Activated CD8-positive, alpha-beta T cell treated with anti-CD3 and anti-CD28 coated beads for 36 hours (primary cell): ENCODE measurements around the gene MYLK4. TPM values are rescaled to one million over a fixed set of nuclear protein-coding genes. Genes with fewer than 3 reads are reported as not detected.

ENCODE experiments used
- ATAC-seq: fragments of 200-7000 bp; cut with Tn5 transposase; one replicate; pipeline ENCODE4 v1.10.0; 2021; ENCODE audit warnings: mild to moderate bottlenecking, moderate library complexity
- CTCF ChIA-PET: fragments of 350-600 bp; sonication (Branson Sonifier 250); formaldehyde crosslinking; loops from one replicate; lab custom pipeline; 2021; ENCODE audit warnings: antibody characterized with exemption; lab: Charles Lee
- POLR2A ChIA-PET: fragments of 350-600 bp; sonication (Branson Sonifier 250); formaldehyde crosslinking; loops from one replicate; lab custom pipeline; 2021; ENCODE audit warnings: antibody characterized with exemption; lab: Charles Lee
- DNase-seq: peaks from one replicate; pipeline ENCODE4 v3.0.0-alpha.2; 2020
- H3K27ac Mint-ChIP-seq: one replicate; pipeline ENCODE4 v1.8.0; 2021; ENCODE audit warnings: mild to moderate bottlenecking, mixed read lengths
- H3K27me3 Mint-ChIP-seq: one replicate; pipeline ENCODE4 v1.8.0; 2021; ENCODE audit warnings: mixed read lengths
- H3K36me3 Mint-ChIP-seq: one replicate; pipeline ENCODE4 v1.8.0; 2021; ENCODE audit warnings: low read depth, mixed read lengths
- H3K4me1 Mint-ChIP-seq: one replicate; pipeline ENCODE4 v1.8.0; 2021; ENCODE audit warnings: low read depth, mixed read lengths
- H3K4me3 Mint-ChIP-seq: one replicate; pipeline ENCODE4 v1.8.0; 2021; ENCODE audit warnings: mild to moderate bottlenecking, moderate library complexity, mixed read lengths
- H3K9me3 Mint-ChIP-seq: one replicate; pipeline ENCODE4 v1.8.0; 2021; ENCODE audit warnings: mixed read lengths
- intact Hi-C: fragments of 100-400 bp; cut with micrococcal nuclease; formaldehyde crosslinking; loops from one replicate; pipeline ENCODE4 v1.10.0; 2022
- total RNA-seq, 2 experiments: library from RNA; stranded (reverse); gene quantifications; one replicate each; pipeline ENCODE4 v1.2.3, GENCODE V29; 2021
- TF ChIP-seq, protein P1 (sequence below): fragments of 200-600 bp; IDR thresholded peaks from one replicate; pipeline ENCODE4 v1.8.0; 2022; ENCODE audit warnings: antibody characterized with exemption, mild to moderate bottlenecking

MYLK4 gene
- total RNA-seq, 2 experiments from 2014 or later: 0.09 to 0.11 TPM

DNA sequence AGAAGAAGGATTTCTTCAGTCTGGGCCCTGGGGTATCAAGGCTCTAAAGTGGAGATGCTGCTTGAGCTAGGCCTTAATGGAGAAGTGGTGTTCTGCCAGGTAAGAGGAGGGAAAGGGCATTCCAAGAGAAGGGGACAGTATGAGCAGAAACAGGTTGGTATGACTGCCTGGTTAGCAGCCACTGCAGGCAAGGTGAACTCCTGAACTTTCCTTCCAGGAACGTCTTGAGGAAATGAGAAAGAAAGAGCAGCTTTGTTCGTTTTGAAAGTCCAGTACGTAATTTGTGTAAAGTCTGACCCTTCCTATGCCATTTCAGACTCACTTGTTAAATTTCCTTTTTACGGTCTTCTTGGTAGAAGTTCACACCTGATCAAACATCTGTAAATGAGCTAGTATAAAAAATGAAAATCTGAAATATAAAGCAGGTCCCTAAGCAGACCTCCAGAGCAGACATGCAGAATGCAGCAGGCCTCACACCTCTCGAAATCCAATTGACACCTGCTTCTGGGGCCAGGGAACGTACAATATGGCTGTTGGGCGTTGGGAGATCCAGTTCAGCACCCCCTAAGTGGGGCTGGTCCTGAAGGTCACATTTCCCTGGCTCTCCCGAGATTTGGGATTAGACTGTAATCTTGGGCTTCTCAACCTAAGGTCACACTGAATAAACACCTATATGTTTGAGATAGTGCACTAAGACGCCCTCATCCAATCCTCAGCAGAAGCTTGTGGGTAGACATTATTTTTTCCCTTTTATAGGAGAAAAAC lies 33.6 kb downstream of the MYLK4 start:
- TF ChIP-seq, protein P1, sequence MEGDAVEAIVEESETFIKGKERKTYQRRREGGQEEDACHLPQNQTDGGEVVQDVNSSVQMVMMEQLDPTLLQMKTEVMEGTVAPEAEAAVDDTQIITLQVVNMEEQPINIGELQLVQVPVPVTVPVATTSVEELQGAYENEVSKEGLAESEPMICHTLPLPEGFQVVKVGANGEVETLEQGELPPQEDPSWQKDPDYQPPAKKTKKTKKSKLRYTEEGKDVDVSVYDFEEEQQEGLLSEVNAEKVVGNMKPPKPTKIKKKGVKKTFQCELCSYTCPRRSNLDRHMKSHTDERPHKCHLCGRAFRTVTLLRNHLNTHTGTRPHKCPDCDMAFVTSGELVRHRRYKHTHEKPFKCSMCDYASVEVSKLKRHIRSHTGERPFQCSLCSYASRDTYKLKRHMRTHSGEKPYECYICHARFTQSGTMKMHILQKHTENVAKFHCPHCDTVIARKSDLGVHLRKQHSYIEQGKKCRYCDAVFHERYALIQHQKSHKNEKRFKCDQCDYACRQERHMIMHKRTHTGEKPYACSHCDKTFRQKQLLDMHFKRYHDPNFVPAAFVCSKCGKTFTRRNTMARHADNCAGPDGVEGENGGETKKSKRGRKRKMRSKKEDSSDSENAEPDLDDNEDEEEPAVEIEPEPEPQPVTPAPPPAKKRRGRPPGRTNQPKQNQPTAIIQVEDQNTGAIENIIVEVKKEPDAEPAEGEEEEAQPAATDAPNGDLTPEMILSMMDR: no peak
- intact Hi-C loops: no loop called here
- Mint-ChIP-seq H3K36me3 (no peaks in the 10 kb centered on the region), H3K4me1 (no peaks in the 10 kb centered on the region), H3K9me3 (no peaks in the 10 kb centered on the region), H3K27ac (no peak overlapping the region), H3K4me3 (no peak overlapping the region), H3K27me3 (no peaks in the 10 kb centered on the region)
- CTCF ChIA-PET: interaction anchor here (1.6 kb wide), 1 partner anchor 33 kb away, joined by 10 read pairs; the partner anchor contains the start of gene MYLK4
- POLR2A ChIA-PET: no interaction called here
- ATAC-seq (no peak), DNase-seq (no peak)

DNA sequence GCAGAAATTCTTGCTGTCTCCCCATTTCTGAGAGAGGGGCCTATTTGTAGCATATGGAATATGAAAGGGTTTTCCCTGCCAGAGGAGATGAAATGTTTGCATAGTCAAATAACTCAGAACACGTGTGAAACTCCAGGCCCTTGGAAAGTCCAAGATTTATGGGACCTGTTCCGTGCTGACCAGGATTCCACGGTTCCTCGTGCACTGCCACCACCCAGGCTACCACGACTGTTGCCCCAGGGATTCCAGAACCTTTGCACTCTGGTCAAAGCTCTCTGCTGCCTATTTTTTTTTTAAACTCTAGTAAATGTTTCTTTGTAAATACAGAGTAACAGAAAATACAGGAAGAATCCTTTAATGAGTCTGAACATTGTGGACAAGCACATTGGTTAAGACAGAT lies 35.0 kb downstream of the MYLK4 start:
- H3K27ac Mint-ChIP-seq: no peak overlapping the region
- DNase-seq (no peak), ATAC-seq (no peak)
- TF ChIP-seq, protein P1: no peak
- intact Hi-C loops: no loop called here
- POLR2A ChIA-PET: no interaction called here
- H3K9me3 Mint-ChIP-seq: peaks cover 8% of the 10 kb centered on the region
- CTCF ChIA-PET: interaction anchor here (1.6 kb wide), 1 partner anchor 34 kb away, joined by 10 read pairs; the partner anchor contains the start of gene MYLK4
- H3K4me3 Mint-ChIP-seq: no peak overlapping the region
- no peaks in the 10 kb centered on the region for H3K4me1 Mint-ChIP-seq
- no peaks in the 10 kb centered on the region for H3K27me3 Mint-ChIP-seq
- H3K36me3 Mint-ChIP-seq: peaks cover 3% of the 10 kb centered on the region

DNA sequence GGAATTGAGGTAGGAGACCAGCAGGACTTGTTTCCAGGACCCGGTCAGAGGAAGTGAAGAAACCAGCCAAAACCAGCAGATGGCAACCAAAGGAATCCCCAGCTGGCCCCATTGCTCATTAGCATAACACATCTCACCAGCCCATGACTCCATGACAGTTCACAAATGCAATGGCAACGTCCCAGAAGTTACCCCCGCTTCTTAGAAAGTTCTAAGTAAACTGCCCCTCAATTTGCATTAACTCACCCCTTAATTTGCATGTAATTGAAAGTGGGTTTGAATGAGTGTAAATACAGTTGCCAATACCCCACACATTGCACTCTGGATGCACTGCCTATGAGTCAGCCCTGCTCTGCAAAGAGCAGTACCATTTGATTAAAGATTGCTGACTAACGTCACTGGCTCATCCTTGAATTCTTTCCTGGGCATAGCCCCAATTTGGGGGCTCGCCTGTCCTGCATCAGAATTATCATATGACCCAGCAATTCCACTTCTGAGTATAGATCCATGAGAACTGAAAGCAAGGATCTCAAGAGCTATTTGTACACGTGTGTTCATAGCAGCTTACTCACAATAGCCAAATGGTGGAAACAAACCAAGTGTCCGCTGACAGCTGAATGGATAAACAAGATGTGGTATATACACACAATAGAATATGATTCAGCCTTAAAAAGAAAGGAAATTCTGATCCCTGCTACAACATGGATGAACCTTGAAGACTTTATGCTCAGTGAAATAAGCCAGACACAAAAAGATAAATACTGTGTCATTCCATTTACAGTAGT lies 36.4 kb downstream of the MYLK4 start:
- DNase-seq (no peak), ATAC-seq (no peak)
- CTCF ChIA-PET: no interaction called here
- Mint-ChIP-seq H3K27ac (no peak overlapping the region), H3K9me3 (peaks cover 15% of the 10 kb centered on the region), H3K36me3 (peaks cover 4% of the 10 kb centered on the region), H3K4me1 (no peaks in the 10 kb centered on the region), H3K4me3 (no peak overlapping the region), H3K27me3 (no peaks in the 10 kb centered on the region)
- intact Hi-C loops: no loop called here
- TF ChIP-seq, protein P1: no peak
- POLR2A ChIA-PET: no interaction called here

DNA sequence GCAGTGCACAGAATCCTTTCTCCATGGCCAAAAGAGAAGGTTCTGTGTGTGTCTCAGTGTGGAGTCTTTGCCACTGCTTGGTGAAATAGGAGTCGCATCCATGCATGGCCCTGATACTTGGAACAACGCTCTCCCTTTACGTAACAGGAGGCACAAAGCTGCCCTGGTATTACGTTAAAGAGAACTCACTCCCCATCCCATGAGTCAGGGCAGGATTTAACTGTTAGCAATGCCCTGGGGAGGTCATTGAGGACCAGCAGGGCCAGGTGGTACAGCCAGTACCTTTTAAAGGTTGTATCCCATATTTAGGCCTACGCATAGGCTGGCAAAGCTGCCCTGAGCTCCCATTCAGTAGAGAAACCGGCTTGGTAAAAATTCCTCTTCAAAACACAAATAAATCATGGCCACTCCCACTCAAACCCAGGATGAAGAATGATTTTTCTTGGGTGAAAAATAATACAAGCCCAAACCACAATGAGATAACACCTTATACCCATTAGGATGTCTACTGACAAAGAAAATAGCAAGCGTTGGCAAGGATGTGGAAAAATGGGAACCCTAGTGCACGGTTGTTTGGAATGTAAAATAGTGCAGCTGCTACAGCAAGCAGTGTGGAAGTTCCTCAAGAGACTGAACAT lies 37.1 kb downstream of the MYLK4 start:
- ChIA-PET CTCF (no interaction called here), POLR2A (no interaction called here)
- TF ChIP-seq, protein P1: no peak
- DNase-seq (no peak), ATAC-seq (no peak)
- Mint-ChIP-seq H3K4me1 (no peaks in the 10 kb centered on the region), H3K4me3 (no peak overlapping the region), H3K27me3 (no peaks in the 10 kb centered on the region), H3K36me3 (peaks cover 4% of the 10 kb centered on the region), H3K27ac (no peak overlapping the region), H3K9me3 (peaks cover 15% of the 10 kb centered on the region)
- intact Hi-C loops: no loop called here
